Sigmoid colon (tissue), 7 donors: ENCODE data around the gene CSF3. TPM values are rescaled to one million over a fixed set of nuclear protein-coding genes. Genes with fewer than 3 reads are reported as not detected.
"Not testable (repeated sequence)": the region's sequence is repeated elsewhere in the genome, so short reads cannot be mapped to it uniquely, and the experiment has no call there.

Source experiments
- DNase-seq: peaks from one replicate; pipeline ENCODE4 v3.0.0-alpha.2; 2019
- H3K27ac ChIP-seq, 4 donors: fragments of 200-600 bp; sonication (generic); one replicate each; pipeline ENCODE4 v1.5.1; 2016 to 2019; ENCODE audit warnings: mild to moderate bottlenecking in 1 of 4
- H3K27me3 ChIP-seq, 3 donors: fragments of 200-600 bp; sonication (generic); one replicate each; pipeline ENCODE4 v1.5.1; 2019; ENCODE audit warnings: mild to moderate bottlenecking in 1 of 3
- H3K36me3 ChIP-seq, 4 donors: fragments of 200-600 bp; sonication (generic); one replicate each; pipeline ENCODE4 v1.5.1; 2016 to 2019
- H3K4me1 ChIP-seq, 4 donors: fragments of 200-600 bp; sonication (generic); one replicate each; pipeline ENCODE4 v1.5.1; 2017 to 2019
- H3K4me3 ChIP-seq, 4 donors: fragments of 200-600 bp; sonication (generic); one replicate each; pipeline ENCODE4 v1.5.1; 2017 to 2019; ENCODE audit warnings: mild to moderate bottlenecking in 2 of 4, moderate library complexity in 1 of 4
- H3K9me3 ChIP-seq, 4 donors: fragments of 200-600 bp in 3 of 4; sonication (generic) in 3 of 4; one replicate each; pipeline versions ENCODE4 v1.5.1 to v1.6.1; 2013 to 2019
- CTCF ChIP-seq, 4 experiments: fragments of 450-650 bp in 3 of 4; fragments of 200-600 bp in 1 of 4; IDR thresholded peaks; one replicate each; pipeline ENCODE4 v1.5.1; 2016 to 2019; ENCODE audit warnings: antibody characterized with exemption in 4 of 4, mild to moderate bottlenecking in 3 of 4, moderate library complexity in 2 of 4
- EP300 ChIP-seq, 4 donors: sonication (generic); formaldehyde crosslinking; IDR thresholded peaks; one replicate each; pipeline ENCODE4 v1.6.1; 2017; ENCODE audit warnings: antibody characterized with exemption in 4 of 4
- POLR2A ChIP-seq, 2 donors: fragments of 450-650 bp; IDR thresholded peaks; one replicate each; pipeline ENCODE4 v1.6.1; 2016; ENCODE audit warnings: antibody characterized with exemption in 2 of 2, mild to moderate bottlenecking in 2 of 2, moderate library complexity in 2 of 2
- POLR2AphosphoS5 ChIP-seq, 4 donors: sonication (generic); formaldehyde crosslinking; IDR thresholded peaks; one replicate each; pipeline ENCODE4 v1.6.1; 2017; ENCODE audit warnings: antibody characterized with exemption in 4 of 4
- WGBS, 2 donors: extraction: QIAGEN DNeasy Blood & Tissue Kit; methylation state at CpG; one replicate each; pipeline ENCODE4 v1.1.7; 2013; 5-methylcytosine and 5-hydroxymethylcytosine counted together
- intact Hi-C: fragments of 100-400 bp; cut with DNase I; formaldehyde crosslinking; loops from one replicate; pipeline ENCODE4 v1.15.1; 2023
- polyA plus RNA-seq, 3 donors: library from polyadenylated mRNA; stranded (reverse); fragments of 200-250 nt; gene quantifications; one replicate each; pipeline ENCODE4 v1.2.3, GENCODE V29; 2013
- total RNA-seq, 4 donors: library from RNA; depleted of rRNA; stranded (reverse); fragments of >200 nt; gene quantifications; one replicate each; pipeline ENCODE4 v1.1.0, GENCODE V29; 2016
- donor health status: healthy with polysubstance abuse.
- donor health status: Bipolar disorder and iron deficiency.
- donor health status: healthy.

The CSF3 gene
- total and polyA plus RNA-seq, 7 donors: 1.2 to 23.3 (median 3.1) TPM; not detected in 4

- intact Hi-C loops: no loop called here
- no peak for DNase-seq
Observed at GRCh38 chr17:39999067-39999466, 16.2 kb upstream of the CSF3 start.

GRCh38 chr17:40000161-40000560, 15.1 kb upstream of the CSF3 start:
- no peak for DNase-seq
- TF ChIP-seq POLR2A (IDR thresholded peaks at IDR 0.05): no peak
- TF ChIP-seq EP300 (IDR thresholded peaks at IDR 0.05): no peak
- TF ChIP-seq CTCF (IDR thresholded peaks at IDR 0.05): no peak
- no peak for TF ChIP-seq POLR2AphosphoS5 (IDR thresholded peaks at IDR 0.05)
- peaks cover 16 to 37% (median 26%) of the 10 kb centered on the region in 4 donors for H3K36me3 ChIP-seq
- H3K9me3 ChIP-seq: no peaks in the 10 kb centered on the region
- no peaks in the 10 kb centered on the region for H3K4me1 ChIP-seq
- H3K27me3 ChIP-seq: no peaks in the 10 kb centered on the region
- WGBS, 2 donors: 91 to 92% methylated on average over 7 of the region's 7 CpGs
- no peak overlapping the region for H3K4me3 ChIP-seq
- intact Hi-C loops: no loop called here
- H3K27ac ChIP-seq: no peak overlapping the region

More at GRCh38 chr17:39999067-39999466, 16.2 kb upstream of the CSF3 start:
- no peaks in the 10 kb centered on the region for H3K27me3 ChIP-seq
- WGBS, 2 donors: 92 to 94% methylated on average over 4 of the region's 4 CpGs
- no peaks in the 10 kb centered on the region for H3K4me1 ChIP-seq
- H3K36me3 ChIP-seq: peaks cover 27 to 48% (median 37%) of the 10 kb centered on the region in 4 donors
- no peak overlapping the region for H3K27ac ChIP-seq
- no peaks in the 10 kb centered on the region for H3K9me3 ChIP-seq
- H3K4me3 ChIP-seq: no peak overlapping the region
- TF ChIP-seq POLR2AphosphoS5 (IDR thresholded peaks at IDR 0.05): no peak
- no peak for TF ChIP-seq EP300 (IDR thresholded peaks at IDR 0.05)
- TF ChIP-seq POLR2A (IDR thresholded peaks at IDR 0.05): no peak
- no peak for TF ChIP-seq CTCF (IDR thresholded peaks at IDR 0.05)

DNA sequence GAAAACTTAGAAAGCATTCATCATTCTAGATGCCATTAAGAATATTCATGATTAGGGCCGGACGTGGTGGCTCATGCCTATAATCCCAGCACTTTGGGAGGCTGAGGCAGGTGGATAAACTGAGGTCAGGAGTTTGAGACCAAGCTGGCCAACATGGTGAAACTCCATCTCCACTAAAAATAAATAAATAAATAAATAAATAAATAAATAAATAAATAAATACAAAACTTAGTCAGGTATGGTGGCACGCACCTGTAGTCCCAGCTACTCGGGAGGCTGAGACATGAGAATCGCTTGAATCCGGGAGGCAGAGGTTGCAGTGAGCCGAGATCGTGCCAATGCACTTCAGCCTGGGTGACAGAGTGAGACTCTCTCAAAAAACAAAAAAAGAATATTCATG, 13.9 kb upstream of the CSF3 start:
- H3K27me3 ChIP-seq, intact Hi-C loops, DNase-seq, H3K4me3 ChIP-seq, H3K9me3 ChIP-seq, H3K4me1 ChIP-seq, H3K27ac ChIP-seq: not testable (repeated sequence)
- peaks cover 8 to 25% (median 15%) of the 10 kb centered on the region in 4 donors for H3K36me3 ChIP-seq
- 83 to 95% methylated on average over 8 of the region's 8 CpGs for whole genome bisulfite sequencing, 2 donors

DNA sequence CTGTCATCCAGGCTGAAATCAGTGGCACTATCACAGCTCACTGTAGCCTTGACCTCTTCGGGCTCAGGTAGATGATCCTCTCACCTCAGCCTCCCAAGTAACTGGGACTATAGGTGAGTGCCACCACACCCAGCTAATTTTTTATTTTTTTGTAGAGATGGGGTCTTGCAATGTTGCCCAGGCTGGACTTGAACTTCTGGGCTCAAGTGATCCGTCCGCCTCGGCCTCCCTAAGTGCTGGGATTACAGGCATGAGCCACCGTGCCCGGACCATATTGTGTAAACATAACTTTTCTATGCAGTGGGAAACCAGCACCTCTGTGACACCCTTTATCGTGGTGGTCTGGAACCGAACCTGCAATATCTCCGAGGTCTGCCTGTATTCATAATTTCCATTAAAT, 11.2 kb upstream of the CSF3 start:
- intact Hi-C loops: no loop called here
- DNase-seq: no peak
- H3K27me3 ChIP-seq: no peaks in the 10 kb centered on the region
- WGBS, 2 donors: 89 to 93% methylated on average over 9 of the region's 9 CpGs
- no peak overlapping the region for H3K4me3 ChIP-seq
- no peaks in the 10 kb centered on the region for H3K36me3 ChIP-seq
- H3K4me1 ChIP-seq: no peaks in the 10 kb centered on the region
- H3K27ac ChIP-seq: no peak overlapping the region
- TF ChIP-seq POLR2A (IDR thresholded peaks at IDR 0.05) (no peak), POLR2AphosphoS5 (IDR thresholded peaks at IDR 0.05) (no peak), CTCF (IDR thresholded peaks at IDR 0.05) (no peak), EP300 (IDR thresholded peaks at IDR 0.05) (no peak)
- no peaks in the 10 kb centered on the region for H3K9me3 ChIP-seq

GRCh38 chr17:40004712-40005111, 10.5 kb upstream of the CSF3 start:
- Histone ChIP-seq H3K9me3 (no peaks in the 10 kb centered on the region), H3K27ac (no peak overlapping the region), H3K36me3 (no peaks in the 10 kb centered on the region), H3K27me3 (no peaks in the 10 kb centered on the region), H3K4me1 (no peaks in the 10 kb centered on the region), H3K4me3 (no peak overlapping the region)
- TF ChIP-seq EP300 (IDR thresholded peaks at IDR 0.05): no peak
- TF ChIP-seq CTCF (IDR thresholded peaks at IDR 0.05): no peak
- no peak for TF ChIP-seq POLR2AphosphoS5 (IDR thresholded peaks at IDR 0.05)
- no peak for TF ChIP-seq POLR2A (IDR thresholded peaks at IDR 0.05)
- intact Hi-C loops: no loop called here
- no peak for DNase-seq
- WGBS, 2 donors: 81 to 93% methylated on average over 7 of the region's 7 CpGs
